Activated CD8-positive, alpha-beta memory T cell treated with anti-CD3 and anti-CD28 coated beads for 1 hour (primary cell): ENCODE measurements around the gene FADS1.
A peak's percentile ranks its signal among the peaks of the same experiment; 100 is the strongest.

Source experiments
- DNase-seq, 2 donors: peaks; one replicate each; pipeline ENCODE4 v3.0.0-alpha.2; 2020; ENCODE audit warnings: low read depth in 1 of 2; ENCODE audit errors: extremely low read depth in 1 of 2

FADS1 gene

DNA sequence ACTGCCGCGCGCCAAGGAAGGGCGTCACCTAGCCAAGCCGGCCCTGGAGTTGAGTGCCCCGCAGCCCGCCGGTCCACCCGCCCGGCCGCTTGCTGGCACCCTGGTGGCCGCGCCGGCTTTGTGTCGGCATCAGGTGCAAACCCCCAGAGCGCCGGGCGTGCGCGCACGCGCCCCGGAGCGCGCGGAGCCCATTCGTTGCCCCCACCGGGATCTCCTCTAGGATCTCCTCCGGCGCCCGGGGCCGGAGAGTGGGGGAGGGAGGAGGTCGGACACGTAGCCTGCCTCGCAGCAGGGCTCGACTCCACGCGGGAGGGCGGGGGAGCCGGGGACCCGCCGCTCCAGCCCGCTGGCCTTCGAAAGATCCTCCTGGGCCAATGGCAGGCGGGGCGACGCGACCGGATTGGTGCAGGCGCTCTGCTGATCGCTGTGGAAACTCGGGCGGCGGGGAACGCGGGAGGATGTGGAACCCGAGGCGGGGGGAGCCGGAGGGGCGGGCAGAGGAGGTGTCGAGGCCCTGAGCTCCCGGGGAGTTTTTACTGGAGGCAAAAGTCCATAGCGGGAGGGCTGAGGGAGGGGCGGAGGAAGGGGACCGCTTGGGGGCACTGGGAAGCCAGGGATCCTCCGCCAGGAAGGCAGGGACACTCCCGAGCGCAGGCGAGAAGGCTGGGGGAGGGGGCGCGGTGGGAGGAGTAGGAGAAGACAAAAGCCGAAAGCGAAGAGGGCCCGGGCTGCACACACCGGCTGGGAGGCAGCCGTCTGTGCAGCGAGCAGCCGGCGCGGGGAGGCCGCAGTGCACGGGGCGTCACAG lies 11.0 kb upstream of the FADS1 start, which contains the start of gene FADS2:
TSS of gene FADS2 (plus strand) at position 730 of the 808 bp plus-strand sequence. CDS start 91 bp downstream, outside the sequence.
- DNase-seq: peak in 1 of 2 donors; percentile 45

DNA sequence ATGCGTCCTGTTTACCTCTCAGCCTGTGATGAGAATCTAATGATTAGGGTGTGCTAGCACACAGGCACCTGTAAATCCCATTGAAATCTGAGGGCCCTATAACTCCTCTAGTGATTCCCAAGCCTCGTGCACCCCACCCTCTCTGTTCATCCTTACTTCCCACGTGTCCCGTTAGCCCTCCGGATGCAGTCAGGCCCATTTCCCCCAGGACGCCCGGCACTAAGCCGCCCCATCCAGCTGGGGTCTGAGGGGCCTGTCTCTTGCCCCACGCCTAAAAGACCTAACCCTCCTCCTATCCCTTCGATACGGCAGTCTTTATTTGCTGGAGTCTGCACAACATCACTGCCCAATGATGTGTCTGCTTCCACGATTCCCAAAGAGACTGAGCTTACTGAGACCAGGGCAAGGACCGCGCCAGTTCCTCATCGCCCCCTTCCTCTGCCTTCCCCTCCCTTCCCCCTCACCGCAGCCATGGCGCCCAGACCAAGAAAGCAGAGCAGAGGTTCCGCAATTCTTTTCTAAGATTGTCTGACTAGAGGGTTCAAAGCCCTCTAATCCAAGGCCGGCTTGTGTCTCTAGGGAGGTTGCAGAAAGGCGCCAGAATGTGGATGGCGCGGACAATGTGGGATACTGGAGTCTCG lies 10.2 kb upstream of the FADS1 start:
- DNase-seq: no peak

DNA sequence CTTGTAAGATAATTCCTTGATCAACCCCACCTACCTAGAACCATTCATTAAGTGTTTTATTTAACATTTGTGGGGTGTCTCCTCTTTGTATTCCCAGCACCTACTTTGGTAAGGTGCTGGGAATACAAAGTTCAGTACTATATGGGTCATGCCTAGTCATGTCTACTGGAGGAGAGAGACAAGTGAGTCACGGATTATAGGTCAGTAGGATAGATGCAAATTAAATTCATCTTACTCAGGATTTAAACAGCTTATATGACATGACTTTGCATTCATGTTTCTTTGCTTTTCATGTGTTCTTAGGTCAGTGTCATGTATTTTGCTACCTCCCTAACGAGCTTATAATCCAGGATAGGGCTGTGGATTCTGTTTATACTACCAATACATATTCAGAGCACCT lies 3.4 kb upstream of the FADS1 start:
- no peak for DNase-seq

DNA sequence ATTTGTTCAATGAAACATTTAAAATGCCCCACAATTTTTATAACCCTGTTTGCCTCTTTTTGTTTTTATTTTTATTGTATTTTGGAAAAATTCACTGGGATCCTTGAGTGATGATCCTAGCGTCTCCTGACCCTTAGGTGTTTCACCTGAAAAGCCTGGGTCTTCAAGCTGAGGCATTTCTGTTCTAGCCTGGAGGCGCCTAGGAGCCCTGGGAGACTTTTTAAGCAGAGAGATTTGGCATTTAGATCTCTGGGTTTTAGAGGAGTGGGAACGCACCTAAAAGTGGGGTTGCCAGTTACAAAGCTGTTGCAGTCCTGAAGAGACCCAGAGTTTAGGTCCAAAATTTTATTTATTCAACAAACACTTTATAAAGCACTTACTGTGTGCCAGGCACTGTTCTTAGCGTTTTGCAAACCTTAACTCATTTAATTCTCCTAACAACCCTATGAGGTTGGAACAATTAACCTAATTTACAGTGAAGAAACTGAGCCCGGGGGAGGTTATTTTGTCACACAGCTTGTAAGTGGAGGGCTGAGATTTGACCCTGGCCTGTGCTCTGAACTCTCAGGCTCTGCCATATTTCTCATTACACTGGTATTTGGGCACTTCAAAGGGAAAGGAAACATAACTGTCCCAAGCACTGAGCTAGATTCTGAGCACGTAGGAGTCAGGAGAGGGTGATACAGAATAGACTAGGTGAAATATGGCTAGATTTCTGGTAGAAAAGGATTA lies 834 bp upstream of the FADS1 start:
- no peak for DNase-seq

DNA sequence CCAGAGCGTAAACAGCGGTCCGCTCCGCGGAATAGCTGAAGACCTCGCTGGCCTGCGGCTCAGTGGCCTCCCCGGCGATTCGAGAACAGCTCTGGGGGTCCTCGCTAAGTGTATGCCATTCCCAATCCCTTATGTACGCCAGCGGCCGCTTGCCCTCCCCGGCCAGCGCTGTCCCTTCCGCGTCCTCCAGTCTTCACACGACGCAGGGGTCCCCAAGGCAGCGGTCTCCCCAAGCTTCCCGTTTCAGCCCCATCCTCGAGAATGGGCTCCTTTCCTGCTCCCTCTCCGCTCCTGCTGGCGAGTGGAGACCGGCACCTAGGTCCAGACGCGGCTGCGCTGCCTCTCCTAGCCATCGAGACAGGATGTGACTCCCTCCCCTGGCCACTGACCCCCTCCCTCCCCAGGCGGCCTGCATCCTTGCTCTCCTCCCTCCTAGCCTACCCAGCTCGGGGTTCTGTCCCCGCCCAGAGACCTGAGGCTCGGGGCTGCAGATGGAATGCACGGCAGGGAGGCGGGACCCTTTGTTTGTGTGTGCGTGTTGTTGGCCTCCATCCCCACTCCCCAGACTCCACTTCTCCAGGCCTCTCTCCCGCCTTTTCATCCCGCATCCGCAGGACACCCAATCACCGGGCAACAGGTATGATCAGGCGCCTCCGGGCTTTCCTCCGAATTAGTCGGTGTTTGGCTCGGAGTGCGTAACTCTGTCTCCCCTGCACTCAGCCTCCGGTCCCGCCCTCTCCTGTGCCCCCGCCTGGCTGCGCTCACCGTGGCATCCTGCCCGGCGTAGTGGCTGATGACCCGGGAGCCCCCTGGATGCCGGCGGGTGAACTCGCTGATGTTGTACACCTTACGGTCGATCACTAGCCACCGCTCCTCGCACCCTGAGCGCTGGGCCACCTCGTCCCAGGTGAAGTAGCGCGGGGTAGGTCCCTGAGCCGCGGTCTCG lies 740 bp downstream of the FADS1 start:
- DNase-seq: peak in 1 of 2 donors; percentile 38

DNA sequence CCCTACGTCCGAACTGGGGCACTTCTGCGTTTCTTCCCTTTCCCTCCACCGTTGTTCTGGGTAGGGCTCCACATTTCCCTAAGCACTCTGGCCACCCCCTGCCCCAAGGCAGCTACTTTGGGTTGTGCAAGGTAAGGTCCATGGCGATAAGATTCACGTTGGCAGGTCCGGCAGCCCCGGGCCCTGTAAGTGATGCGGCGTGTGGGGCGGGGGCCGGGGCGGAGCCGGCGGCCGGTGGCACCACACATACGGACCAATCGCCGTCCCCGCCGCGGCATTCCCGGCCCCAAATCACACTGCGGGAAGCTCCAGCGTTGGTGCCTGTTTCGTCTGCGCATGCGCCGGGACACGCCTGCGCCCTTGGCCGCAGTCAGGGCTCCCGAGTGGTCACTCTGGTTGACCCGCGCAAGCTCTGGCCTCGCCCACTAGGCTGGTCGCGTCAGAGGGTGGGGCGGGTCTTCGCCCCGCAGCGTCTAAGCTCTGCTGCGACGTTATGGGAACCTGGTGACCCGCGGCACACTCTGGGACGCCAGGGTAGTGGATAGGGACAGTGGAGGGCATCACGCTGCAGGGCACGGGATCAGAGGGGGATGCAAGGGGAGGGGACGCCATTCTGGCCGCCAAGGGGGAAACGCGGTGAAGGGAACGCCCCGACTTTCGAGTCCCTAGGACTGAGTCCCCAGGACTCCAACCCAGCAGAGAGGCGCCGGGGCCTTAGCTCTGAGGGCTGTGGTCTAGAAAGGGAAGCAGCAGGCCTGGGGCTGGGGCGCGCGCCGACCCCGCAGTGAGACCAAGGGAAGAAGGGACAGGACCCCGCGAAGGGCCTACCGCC lies 1.6 kb downstream of the FADS1 start:
- DNase-seq: no peak

DNA sequence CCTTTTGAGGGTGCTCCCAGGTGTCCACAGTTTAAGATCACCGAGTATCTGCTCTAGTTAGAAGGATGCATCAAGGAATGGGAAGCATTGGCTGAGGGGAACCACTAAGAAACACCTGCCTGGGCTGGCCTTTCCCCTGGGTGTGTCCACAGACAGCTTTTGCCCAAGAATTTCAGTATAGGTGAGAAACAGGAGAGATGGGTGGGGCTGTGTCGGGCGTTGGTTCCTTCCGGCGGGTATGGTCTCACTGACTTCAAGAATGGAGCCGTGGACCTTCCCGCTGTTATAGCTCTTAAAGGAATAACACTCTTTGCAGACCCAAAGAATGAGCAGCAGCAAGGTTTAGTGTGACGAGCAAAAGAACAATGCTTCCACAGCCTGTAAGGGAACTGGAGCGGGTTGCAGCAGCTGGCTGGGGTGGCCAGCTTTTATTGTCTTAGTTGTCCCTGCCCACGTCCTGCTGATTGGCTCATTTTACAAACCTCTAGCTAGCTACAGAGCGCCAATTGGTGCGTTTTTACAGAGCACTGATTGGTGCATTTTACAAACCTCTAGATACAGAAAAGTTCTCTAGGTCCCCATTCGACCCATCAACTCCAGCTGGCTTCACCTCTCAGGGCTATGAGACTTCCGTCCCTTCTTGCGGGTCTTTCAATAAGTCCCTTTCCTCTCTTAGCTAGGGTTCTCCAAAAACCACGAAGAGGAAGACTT lies 2.4 kb downstream of the FADS1 start:
- DNase-seq: no peak

DNA sequence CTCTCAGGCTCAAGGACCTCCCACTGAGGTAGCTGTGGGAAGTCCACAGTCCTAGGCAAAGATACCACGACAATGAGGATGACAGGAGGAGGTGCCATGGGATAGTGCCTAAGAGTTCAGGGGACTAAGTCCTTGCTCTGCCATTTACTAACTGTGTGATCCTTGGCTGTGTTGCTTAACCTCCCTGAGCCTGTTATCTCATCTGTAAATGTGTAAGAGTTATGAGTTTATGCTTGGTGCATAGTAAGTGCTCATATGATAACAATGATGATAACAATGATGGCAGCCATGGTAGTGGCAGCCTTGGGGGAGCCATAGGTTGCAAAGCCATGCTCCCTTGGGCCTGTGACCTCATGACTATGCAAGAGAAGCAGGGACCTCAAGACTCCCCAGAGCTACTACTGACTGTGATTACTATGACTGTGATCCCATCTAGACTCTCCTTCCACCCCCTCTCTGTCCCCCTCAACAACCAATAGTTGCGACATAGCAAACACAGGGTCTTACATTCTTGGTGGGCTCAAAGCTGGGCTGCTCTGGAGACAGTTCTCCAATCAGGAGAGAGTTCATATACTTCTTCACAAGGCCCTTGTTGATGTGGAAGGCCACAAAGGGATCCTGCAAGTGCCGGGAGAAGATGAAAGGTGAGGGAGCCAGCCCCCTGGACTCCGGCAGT lies 3.9 kb downstream of the FADS1 start:
- DNase-seq: no peak

DNA sequence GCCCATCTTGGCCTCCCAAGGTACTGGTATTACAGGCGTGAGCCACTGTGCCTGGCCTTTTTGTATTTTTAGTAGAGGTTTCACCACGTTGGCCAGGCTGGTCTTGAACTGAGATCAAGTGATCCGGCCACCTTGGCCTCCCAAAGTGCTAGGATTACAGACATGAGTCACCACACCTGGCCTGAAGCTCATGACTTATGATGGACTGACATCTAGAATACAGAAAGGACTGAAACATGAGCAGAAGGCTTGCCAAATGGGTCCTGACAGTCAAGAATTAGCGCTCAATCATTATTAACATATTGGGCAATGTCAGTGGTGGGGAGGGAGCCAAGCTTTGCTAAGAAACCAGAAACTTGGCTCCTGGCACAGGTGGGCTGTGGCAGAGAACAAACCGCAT lies 5.0 kb downstream of the FADS1 start:
- DNase-seq: no peak

DNA sequence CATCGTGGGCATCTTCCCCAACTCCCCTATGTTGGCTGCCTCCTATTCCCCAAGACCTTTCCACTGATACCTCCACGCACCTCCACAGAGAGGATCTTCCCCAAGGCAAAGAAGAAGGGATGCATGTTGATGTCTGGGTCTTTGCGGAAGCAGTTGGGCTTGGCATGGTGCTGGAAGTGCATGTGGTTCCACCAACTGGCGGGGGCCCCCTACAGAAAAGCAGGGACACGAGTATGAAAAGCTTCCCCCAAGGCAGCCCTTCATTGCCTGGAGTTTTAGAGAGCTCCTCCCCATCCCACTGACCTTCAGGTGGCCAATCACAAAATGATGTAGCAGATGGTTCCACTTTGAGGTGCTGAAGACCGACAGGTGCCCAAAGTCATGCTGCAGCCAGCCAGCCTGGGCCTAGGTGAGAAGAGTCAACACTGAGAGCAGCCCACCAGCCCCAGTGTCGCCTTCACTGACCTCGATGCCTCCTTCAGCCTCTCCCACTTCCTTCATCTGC lies 6.1 kb downstream of the FADS1 start:
- no peak for DNase-seq

DNA sequence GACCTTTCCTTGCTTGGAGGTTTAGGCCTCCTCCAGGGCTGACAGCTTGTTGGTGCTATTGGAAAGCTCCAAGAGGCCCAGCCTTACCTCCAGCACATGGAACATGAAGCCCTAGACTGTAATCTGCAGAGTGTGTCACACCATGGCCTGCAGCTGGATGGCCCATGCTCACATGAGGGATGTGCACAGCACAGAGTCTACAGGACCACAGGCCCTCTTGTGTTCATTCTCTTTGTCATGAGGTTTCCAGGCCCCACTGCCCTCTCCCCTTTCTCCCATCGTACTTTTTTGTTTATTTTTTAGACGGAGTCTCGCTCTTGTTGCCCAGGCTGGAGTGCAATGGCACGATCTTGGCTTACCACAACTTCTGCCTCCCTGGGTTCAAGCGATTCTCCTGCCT lies 10.0 kb downstream of the FADS1 start:
- no peak for DNase-seq

DNA sequence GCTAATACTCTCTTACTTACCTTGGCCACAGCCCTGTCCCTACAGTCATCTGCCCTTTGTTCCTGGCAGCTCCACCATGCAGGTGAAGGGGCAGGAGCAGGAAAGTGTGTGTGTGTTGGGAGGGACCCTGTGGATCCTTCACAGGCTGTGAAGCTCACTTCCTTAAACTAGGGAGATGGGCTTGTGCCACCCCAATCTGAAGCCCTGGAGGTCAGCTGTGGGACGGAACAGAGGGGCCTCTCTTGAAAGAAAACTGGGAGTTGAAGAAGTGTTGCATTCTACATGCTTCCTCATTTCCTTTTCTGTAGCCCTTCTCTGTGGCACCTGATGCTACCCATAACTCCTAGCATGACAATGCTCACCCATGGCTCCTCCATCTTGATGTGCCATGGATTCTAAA lies 11.7 kb downstream of the FADS1 start:
- DNase-seq: no peak

DNA sequence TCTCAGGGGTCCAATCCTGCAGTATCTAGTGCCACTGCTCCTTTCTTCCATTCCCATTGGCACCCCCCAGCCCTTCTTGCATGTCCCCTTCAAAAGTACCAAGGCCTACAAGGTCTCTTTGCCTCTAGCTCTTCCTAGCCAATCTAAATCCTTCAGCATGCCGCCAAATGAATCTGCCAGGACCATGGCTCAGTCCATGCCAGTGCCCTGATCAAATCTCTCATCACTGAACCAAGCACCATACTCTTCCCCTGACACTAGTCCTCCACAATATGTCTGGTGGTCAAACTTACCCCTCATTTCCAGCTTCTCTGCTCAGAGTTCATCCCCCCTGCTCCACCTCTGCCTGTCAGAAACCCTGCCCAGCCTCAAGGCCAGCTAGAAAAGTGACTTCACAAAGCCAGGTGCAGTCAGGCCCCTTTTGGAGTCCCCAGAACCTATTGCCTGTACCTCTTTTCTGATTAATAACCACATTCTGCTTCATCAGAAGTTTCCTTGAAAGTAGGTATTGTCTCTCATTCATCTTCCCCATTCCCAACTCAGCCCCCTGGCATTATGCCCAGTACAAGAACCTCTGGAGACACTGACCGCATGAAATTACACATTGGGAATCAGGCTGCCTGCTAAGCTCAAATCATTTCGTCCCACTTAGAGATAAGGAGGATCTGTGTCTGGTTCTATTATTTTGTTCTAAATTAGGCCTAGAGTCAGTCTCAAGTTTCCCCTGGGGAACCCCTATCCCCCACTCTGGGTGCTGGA lies 12.7 kb downstream of the FADS1 start:
- no peak for DNase-seq

DNA sequence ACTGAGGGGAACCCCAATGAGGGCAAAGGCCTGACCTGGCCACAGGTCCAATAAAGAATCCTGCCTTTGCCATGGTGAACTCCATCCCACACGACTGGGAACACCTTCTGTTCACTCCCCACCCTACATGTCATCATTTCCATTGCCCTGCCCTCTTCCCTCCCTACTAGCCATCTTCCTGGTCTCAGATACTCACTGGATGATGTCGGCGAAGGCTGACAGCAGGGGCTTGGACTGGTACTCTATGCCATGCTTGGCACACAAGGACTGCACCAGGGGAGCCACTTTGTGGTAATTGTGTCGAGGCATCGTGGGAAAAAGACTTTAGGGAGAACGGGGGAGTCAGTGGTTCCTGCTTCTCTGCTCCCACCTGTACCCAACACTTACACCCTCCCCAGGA lies 14.2 kb downstream of the FADS1 start:
- DNase-seq: no peak

DNA sequence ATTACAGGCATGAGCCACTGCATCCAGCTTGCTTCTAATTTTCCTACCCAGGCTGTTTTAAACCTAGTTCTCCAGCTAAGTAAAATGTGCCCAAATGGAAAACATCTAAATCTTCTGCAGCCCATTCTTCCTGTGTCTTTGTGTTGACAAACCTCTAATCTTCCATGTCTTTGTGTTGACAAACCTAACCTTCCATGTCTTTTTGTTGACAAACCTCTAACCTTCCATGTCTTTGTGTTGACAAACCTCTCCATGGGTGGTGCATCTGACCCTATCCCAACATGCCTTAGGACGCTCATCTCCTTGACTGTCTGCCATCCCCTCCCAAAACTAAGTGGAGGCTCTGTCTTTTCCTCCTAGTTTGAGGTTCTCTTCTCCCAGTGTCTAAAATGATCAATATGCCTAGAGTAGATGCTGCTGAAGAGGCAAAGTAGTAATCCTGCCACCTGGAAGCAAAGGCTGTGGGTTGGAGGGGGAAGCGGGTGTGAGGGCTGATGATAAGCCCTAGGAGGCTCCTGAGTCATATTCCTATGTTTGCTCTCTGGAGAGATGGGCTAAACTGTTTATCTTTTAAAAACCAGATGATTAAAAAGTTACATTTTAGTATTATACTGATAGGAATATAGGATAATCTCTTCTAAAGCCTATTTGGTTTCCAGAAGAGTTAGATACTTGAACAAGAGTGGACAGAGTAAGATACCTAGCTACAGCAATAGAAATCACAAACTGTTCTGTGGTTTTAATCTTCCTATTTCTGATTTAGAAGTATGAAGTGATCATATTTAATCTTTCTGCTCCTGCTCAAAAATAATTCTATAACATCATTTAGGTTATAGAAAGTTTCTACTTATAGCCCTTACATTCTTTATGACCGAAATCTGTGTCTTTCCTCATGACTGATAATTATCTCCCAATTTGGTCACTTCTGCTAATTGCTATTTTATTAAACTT lies 16.2 kb downstream of the FADS1 start:
- no peak for DNase-seq

DNA sequence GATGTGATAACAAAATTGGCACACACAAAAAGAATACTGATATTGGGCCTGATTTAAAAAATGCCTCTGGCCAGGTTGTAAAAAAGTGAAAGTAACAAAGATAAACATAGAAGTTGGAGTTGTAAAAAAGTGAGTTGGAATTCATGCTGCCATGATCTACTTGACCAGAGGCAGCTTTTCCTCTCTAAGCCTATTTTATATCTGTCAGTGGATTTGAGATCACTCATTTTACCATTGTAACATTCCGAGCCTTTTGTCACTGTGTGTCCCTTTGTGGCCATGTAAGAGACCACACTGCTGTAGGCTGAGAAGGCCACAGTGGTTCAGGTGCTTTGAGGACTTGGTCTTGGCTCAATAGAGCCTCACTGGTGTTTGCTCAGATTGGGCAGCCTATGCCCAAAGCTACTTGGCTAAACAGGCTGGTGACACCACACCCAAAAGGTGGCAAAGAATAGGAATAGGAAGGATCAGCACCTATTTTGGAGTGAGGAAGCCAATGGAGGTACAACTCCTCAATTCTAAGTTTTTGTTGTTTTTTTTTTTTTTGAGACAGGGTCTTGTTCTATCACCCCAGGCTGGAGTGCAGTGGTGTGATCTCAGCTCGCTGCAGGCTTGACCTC lies 17.0 kb downstream of the FADS1 start:
- no peak for DNase-seq
